ENCODE data around the gene PROS1.
"Not testable (repeated sequence)": the region's sequence is repeated elsewhere in the genome, so short reads cannot be mapped to it uniquely, and the experiment has no call there.

The PROS1 gene

GRCh38 chr3:93873412-93873811, 100.3 kb downstream of the PROS1 start:
- DNase-seq (ENCODE audit: low read depth), result not testable (repeated sequence)

GRCh38 chr3:93867425-93867824, 106.3 kb downstream of the PROS1 start:
- no peak for DNase-seq (ENCODE audit: low read depth)

DNA sequence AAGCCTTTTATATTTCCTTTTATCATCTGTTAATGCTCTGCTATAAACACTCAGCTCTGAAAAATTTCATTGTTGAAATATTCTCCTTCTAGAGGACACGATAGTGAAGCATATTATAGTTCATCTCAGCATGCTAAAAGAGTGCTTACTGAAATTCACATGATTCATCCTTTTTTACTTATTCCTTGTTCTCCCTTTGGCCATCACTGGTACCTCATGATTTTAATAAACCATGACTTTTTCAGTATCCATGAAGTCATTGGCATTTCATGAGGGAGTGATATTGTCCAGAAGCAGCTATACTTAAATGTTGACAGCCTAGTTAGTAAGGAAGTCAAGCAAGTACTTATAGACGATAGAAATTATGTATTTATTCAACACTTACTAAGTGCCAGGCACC, 112.7 kb downstream of the PROS1 start:
- DNase-seq (ENCODE audit: low read depth), result no peak

DNA sequence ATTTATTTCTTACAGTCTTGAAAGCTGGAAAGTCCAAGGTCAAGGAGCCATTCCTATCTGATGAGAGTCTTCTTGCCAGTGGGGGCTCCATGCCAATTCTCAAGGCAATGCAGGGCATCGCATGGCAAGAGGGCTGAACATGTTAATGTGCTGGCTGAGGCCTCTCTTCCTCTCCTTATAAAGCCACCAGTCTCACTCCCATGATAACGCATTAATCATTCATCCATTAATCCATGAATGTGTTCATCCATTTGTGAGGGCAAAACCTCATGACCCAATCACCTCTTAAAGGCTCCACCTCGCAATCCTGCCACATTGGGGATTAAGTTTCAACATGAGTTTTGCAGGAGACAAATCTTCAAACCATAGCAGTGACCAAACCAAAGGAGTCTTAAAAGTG, 118.3 kb downstream of the PROS1 start:
- DNase-seq (ENCODE audit: low read depth), result no peak

- DNase-seq (ENCODE audit: low read depth), result not testable (repeated sequence)
Measured at GRCh38 chr3:93852228-93852627, 121.5 kb downstream of the PROS1 start.

DNA sequence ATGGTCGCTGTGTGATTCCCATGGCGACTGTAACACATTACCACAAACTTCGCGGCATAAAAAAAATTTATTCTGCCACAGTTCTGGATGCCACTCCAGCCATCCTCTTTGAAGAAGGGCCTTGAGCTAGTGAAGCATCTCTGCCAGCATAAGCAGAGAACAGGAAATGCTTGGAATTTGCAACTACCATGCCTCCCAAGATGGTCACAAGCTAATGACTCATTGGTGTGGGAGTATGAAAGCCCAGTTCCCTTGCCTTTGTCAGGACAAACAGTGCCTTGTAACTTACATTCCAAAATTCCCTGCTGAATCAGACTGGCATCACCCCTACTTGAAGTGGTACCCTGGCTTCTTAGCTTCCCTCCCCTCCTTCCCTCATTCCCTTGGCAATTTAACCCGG, 129.7 kb downstream of the PROS1 start:
- no peak for DNase-seq (ENCODE audit: low read depth)

GRCh38 chr3:93839193-93839592, 134.5 kb downstream of the PROS1 start:
- DNase-seq (ENCODE audit: low read depth), result not testable (repeated sequence)

Measured in stimulated activated CD8-positive, alpha-beta memory T cell treated with anti-CD3 and anti-CD28 coated beads, Interleukin-12 subunit alpha, Interleukin-12 subunit beta, amount 100 ng/mL, for 4 hours (primary cell).